ENCODE results near the gene TOX2. TPM values are rescaled to one million over a fixed set of nuclear protein-coding genes. Genes with fewer than 3 reads are reported as not detected.

The TOX2 gene
- total and polyA plus RNA-seq, 2 of the 8 experiments (the other 6 are each of a cell fraction or from before 2014, with no cell fraction given): 1.8 to 3.4 TPM

DNA sequence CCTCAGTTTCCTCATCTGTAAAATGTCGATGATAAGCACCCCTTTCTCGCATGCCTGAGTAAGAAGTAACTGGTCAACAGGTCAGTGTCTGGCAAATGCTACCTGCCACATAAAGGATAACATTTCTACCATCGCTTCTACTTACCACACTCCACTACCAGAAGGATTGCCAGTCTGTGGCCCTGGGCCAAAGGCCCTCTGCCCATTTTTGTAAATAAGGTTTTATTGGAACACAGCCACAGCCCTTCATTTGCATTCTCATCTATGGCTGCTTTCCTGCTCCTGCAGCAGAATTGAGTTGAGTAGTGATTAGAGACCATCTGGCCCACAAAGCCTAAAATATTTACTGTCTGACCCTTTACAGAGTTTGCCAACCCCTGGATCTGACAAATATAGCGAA is 121.8 kb downstream of the TOX2 start:
- H3K56ac ChIP-seq (replicated peaks; ENCODE audit: insufficient read length, low read depth, low read length): no peak overlapping the region
- H3K27me3 ChIP-seq (replicated peaks in 1 of 4; ENCODE audit: control insufficient read depth in 3 of 4, extremely low read depth in 1 of 4, insufficient read depth in 3 of 4, low read length in 3 of 4): no peaks in the 10 kb centered on the region
- H3K36me3 ChIP-seq (ENCODE audit: control insufficient read depth in 2 of 4, insufficient read depth in 4 of 4, low read length in 3 of 4): no peaks in the 10 kb centered on the region
- H2BK20ac ChIP-seq (ENCODE audit: low read length): no peak overlapping the region
- no peaks in the 10 kb centered on the region; a peak in 1 of 7 replicates for H3K4me1 ChIP-seq (replicated peaks in 1 of 4; ENCODE audit: control insufficient read depth in 3 of 4, insufficient read depth in 4 of 4, low read length in 3 of 4)
- no peak overlapping the region for H2BK120ac ChIP-seq (replicated peaks; ENCODE audit: low read depth, low read length)
- DNase-seq (ENCODE audit: low read depth in 1 of 2, low spot score in 2 of 2) (no peak), FAIRE-seq (no peak)
- H3K4me3 ChIP-seq (ENCODE audit: extremely low read depth in 1 of 4, insufficient read depth in 2 of 4, low read depth in 3 of 4, low read length in 4 of 4): no peak overlapping the region
- no peak overlapping the region for H3K23ac ChIP-seq (ENCODE audit: insufficient read length)
- no peak overlapping the region for H2BK12ac ChIP-seq (ENCODE audit: low read depth, low read length)
- POLR2A ChIA-PET (ENCODE audit: partially characterized antibody): no interaction called here
- no peaks in the 10 kb centered on the region for H3K9me3 ChIP-seq (ENCODE audit: insufficient read depth in 2 of 2, low read depth in 1 of 2, low read length in 1 of 2)
- no peak overlapping the region for H2AK5ac ChIP-seq (ENCODE audit: low read depth, low read length)
- no peak for TF ChIP-seq TAF7 (optimal IDR thresholded peaks at IDR 0.05; ENCODE audit: borderline replicate concordance, low read depth, low read length)
- H4K8ac ChIP-seq (ENCODE audit: extremely low read depth, insufficient read depth, low read length): no peak overlapping the region
- H4K91ac ChIP-seq (replicated peaks; ENCODE audit: insufficient read length, low read length): no peak overlapping the region
- no peak overlapping the region for H4K5ac ChIP-seq (ENCODE audit: insufficient read length, low read depth, low read length)
- H3K18ac ChIP-seq (ENCODE audit: extremely low read depth, low read length): no peak overlapping the region
- no peaks in the 10 kb centered on the region for H3K79me1 ChIP-seq (ENCODE audit: low read depth, low read length)
- H3K4ac ChIP-seq (replicated peaks; ENCODE audit: insufficient read length, low read depth, low read length): no peak overlapping the region
- H4K20me1 ChIP-seq (replicated peaks in 1 of 2; ENCODE audit: control insufficient read depth in 1 of 2, insufficient read depth in 2 of 2, low read length in 2 of 2): no peaks in the 10 kb centered on the region
- H3K4me2 ChIP-seq (ENCODE audit: insufficient read depth in 1 of 2, low read depth in 2 of 2, low read length in 2 of 2): no peak overlapping the region
- no peak overlapping the region for H2AFZ ChIP-seq (ENCODE audit: low read length)
- H2BK15ac ChIP-seq (ENCODE audit: low read length): no peak overlapping the region
- CTCF ChIA-PET (ENCODE audit: partially characterized antibody): interaction anchor here (1.0 kb wide), 3 partner anchors 11 to 588 kb away, joined by 3 to 4 read pairs (median 3); no protein-coding TSS in a partner anchor
- H3K14ac ChIP-seq (ENCODE audit: insufficient read length): no peak overlapping the region
- H3K23me2 ChIP-seq (ENCODE audit: low read depth, low read length): no peaks in the 10 kb centered on the region
- 85% methylated on average over 4 of the region's 4 CpGs; no CpG with 5 or more reads in 1 of the 2 experiments for WGBS, 2 experiments (ENCODE audit: extremely low coverage in 1 of 2, insufficient coverage in 1 of 2, insufficient read length in 1 of 2, insufficient replicate concordance in 2 of 2, low coverage in 1 of 2, low lambda C conversion rate in 2 of 2, missing lambda C conversion rate in 1 of 2)
- no peak overlapping the region for H3K9ac ChIP-seq (replicated peaks in 1 of 4; ENCODE audit: extremely low read depth in 1 of 4, low read depth in 3 of 4, low read length in 3 of 4)
- no peaks in the 10 kb centered on the region for H3K79me2 ChIP-seq (ENCODE audit: control insufficient read depth in 1 of 2, insufficient read depth in 2 of 2, low read length in 2 of 2)
- H2BK5ac ChIP-seq (ENCODE audit: low read depth, low read length): no peak overlapping the region
- H3K27ac ChIP-seq (ENCODE audit: low read depth, low read length): no peak overlapping the region

Data from H1 (cell line).